Cardiac muscle cell (in vitro differentiated cells and primary cell): Measurements from ENCODE around the gene CDC16. TPM values are rescaled to one million over a fixed set of nuclear protein-coding genes. Genes with fewer than 3 reads are reported as not detected.
"Not testable (repeated sequence)": the region's sequence is repeated elsewhere in the genome, so short reads cannot be mapped to it uniquely, and the experiment has no call there.

Experiments used
- DNase-seq, 2 donors: peaks; one replicate each; pipeline versions ENCODE4 v3.0.0 to v3.0.0-alpha.2; 2010 to 2017; ENCODE audit warnings: low read depth in 1 of 2, low spot score in 1 of 2
- H3K27ac ChIP-seq: fragments of 200-600 bp; sonication (generic); 2 replicates; pipeline ENCODE4 v1.5.1; 2016
- H3K27me3 ChIP-seq: fragments of 200-600 bp; sonication (generic); 2 replicates; pipeline ENCODE4 v1.6.0; 2016; ENCODE audit warnings: control low read depth
- H3K36me3 ChIP-seq: fragments of 200-600 bp; sonication (generic); 2 replicates; pipeline ENCODE4 v1.5.1; 2016; ENCODE audit warnings: control low read depth
- H3K4me1 ChIP-seq: fragments of 200-600 bp; sonication (generic); 2 replicates; pipeline ENCODE4 v1.8.1; 2017; ENCODE audit warnings: low read depth, mild to moderate bottlenecking, mixed run types
- H3K4me3 ChIP-seq: fragments of 200-600 bp; sonication (generic); 2 replicates; pipeline ENCODE4 v1.5.1; 2016; ENCODE audit warnings: mild to moderate bottlenecking
- H3K9me3 ChIP-seq: fragments of 200-600 bp; sonication (generic); 2 replicates; pipeline ENCODE4 v1.5.1; 2017; ENCODE audit warnings: low read depth, mild to moderate bottlenecking, control low read depth
- CTCF ChIP-seq: IDR thresholded peaks from 2 replicates; pipeline ENCODE4 v1.5.1; 2012; ENCODE audit warnings: low read depth, mild to moderate bottlenecking, low read length
- polyA plus RNA-seq: library from polyadenylated mRNA; unstranded; fragments of >200 nt; fragmentation: Nextera tagmentation; extraction: Ambion mirVana; gene quantifications from 2 replicates; pipeline ENCODE4 v1.2.1, GENCODE V29; 2016
- total RNA-seq: library from RNA; depleted of rRNA; stranded (reverse); fragments of >200 nt; gene quantifications from 2 replicates; pipeline ENCODE4 v1.2.3, GENCODE V29; 2016

Gene CDC16
- total and polyA plus RNA-seq, 2 experiments from 2014 or later: 36.8 to 48.7 TPM

- no peaks in the 10 kb centered on the region for H3K27me3 ChIP-seq
- no peaks in the 10 kb centered on the region for H3K9me3 ChIP-seq
- no peak for TF ChIP-seq CTCF
- peak overlapping the region; percentile 19 for H3K27ac ChIP-seq
- H3K36me3 ChIP-seq: peaks cover 77% of the 10 kb centered on the region
- DNase-seq: peak in 1 of 2 donors; percentile 43
- no peak overlapping the region for H3K4me3 ChIP-seq
- H3K4me1 ChIP-seq: peaks cover 17% of the 10 kb centered on the region
Measured at GRCh38 chr13:114261328-114261965, 26.8 kb downstream of the CDC16 start.

GRCh38 chr13:114263578-114263977, 28.9 kb downstream of the CDC16 start:
- no peak for DNase-seq
- Histone ChIP-seq H3K9me3 (no peaks in the 10 kb centered on the region), H3K27ac (no peak overlapping the region), H3K4me3 (no peak overlapping the region), H3K27me3 (no peaks in the 10 kb centered on the region), H3K4me1 (peaks cover 17% of the 10 kb centered on the region), H3K36me3 (peaks cover 63% of the 10 kb centered on the region)
- no peak for TF ChIP-seq CTCF

GRCh38 chr13:114264313-114264712, 29.6 kb downstream of the CDC16 start:
- H3K36me3 ChIP-seq: peaks cover 66% of the 10 kb centered on the region
- not testable (repeated sequence) for DNase-seq

GRCh38 chr13:114264886-114265611, 30.4 kb downstream of the CDC16 start:
- H3K36me3 ChIP-seq: peaks cover 64% of the 10 kb centered on the region
- no peak overlapping the region for H3K27ac ChIP-seq
- no peak for TF ChIP-seq CTCF
- no peak overlapping the region for H3K4me3 ChIP-seq
- no peak for DNase-seq
- H3K9me3 ChIP-seq: no peaks in the 10 kb centered on the region
- H3K27me3 ChIP-seq: no peaks in the 10 kb centered on the region
- H3K4me1 ChIP-seq: peaks cover 17% of the 10 kb centered on the region

More at GRCh38 chr13:114264313-114264712, 29.6 kb downstream of the CDC16 start:
- H3K4me1 ChIP-seq: peaks cover 17% of the 10 kb centered on the region
- H3K27ac ChIP-seq, H3K9me3 ChIP-seq, H3K27me3 ChIP-seq, H3K4me3 ChIP-seq: not testable (repeated sequence)

GRCh38 chr13:114266241-114266640, 31.5 kb downstream of the CDC16 start:
- Histone ChIP-seq H3K4me1 (peaks cover 12% of the 10 kb centered on the region), H3K27me3 (no peaks in the 10 kb centered on the region), H3K9me3 (no peaks in the 10 kb centered on the region), H3K27ac (no peak overlapping the region), H3K36me3 (peaks cover 66% of the 10 kb centered on the region), H3K4me3 (no peak overlapping the region)
- DNase-seq: no peak
- TF ChIP-seq CTCF: no peak
